ENCODE results near the gene KRT2. TPM values are rescaled to one million over a fixed set of nuclear protein-coding genes. Genes with fewer than 3 reads are reported as not detected.

KRT2 gene
- total RNA-seq, 4 donors from 2014 or later: 1.3 TPM; not detected in 3

DNA sequence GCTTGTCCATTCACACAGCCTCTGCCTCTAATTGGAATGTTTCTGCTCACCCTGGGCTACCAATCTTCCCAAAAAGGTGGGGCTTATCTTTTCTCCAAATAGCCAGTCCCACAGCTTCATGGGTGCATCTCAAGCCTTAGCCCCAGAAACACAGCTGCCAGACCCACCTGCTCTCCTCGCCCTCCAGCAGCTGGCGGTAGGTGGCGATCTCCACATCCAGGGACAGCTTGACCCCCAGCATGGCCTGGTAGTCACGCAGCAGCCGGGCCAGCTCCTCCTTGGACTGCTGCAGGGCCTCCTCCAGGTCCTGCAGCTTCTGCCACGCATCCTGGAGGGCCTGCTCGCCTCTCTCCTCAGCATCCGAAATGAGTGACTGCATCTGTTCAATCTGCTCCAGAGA is 40.2 kb upstream of the KRT2 start:
- H3K9me3 ChIP-seq: no peaks in the 10 kb centered on the region
- no peaks in the 10 kb centered on the region for H3K36me3 ChIP-seq
- H3K4me3 ChIP-seq (replicated peaks in 1 of 3): no peak overlapping the region
- H3K27me3 ChIP-seq: no peaks in the 10 kb centered on the region
- intact Hi-C loops (cut with DNase I): no loop called here
- 79 to 100% methylated on average over 7 to 8 of the region's 8 CpGs for WGBS, 2 donors
- TF ChIP-seq POLR2A (IDR thresholded peaks at IDR 0.05): no peak
- TF ChIP-seq, protein P1, sequence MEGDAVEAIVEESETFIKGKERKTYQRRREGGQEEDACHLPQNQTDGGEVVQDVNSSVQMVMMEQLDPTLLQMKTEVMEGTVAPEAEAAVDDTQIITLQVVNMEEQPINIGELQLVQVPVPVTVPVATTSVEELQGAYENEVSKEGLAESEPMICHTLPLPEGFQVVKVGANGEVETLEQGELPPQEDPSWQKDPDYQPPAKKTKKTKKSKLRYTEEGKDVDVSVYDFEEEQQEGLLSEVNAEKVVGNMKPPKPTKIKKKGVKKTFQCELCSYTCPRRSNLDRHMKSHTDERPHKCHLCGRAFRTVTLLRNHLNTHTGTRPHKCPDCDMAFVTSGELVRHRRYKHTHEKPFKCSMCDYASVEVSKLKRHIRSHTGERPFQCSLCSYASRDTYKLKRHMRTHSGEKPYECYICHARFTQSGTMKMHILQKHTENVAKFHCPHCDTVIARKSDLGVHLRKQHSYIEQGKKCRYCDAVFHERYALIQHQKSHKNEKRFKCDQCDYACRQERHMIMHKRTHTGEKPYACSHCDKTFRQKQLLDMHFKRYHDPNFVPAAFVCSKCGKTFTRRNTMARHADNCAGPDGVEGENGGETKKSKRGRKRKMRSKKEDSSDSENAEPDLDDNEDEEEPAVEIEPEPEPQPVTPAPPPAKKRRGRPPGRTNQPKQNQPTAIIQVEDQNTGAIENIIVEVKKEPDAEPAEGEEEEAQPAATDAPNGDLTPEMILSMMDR (IDR thresholded peaks at IDR 0.05): no peak
- peaks cover 3 to 9% of the 10 kb centered on the region in 2 donors for H3K4me1 ChIP-seq
- H3K27ac ChIP-seq: no peak overlapping the region
- DNase-seq: no peak

DNA sequence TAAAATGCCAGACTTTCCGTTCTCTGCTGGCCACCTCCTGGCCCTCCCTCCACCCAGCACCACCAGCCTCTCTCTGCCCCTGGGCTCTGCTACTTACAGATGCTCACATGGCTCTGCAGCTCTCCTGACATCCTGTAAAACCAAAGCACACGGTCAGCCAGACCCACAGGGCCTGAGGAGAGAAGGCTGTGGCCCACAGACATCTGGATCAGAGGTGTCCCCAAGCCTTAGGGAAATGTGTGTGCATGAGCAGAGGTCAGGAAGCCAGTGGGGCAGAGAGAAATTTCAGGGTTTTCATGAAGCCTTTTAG is 39.8 kb upstream of the KRT2 start:
- H3K9me3 ChIP-seq: no peaks in the 10 kb centered on the region
- H3K4me3 ChIP-seq (replicated peaks in 1 of 3): no peak overlapping the region
- H3K27me3 ChIP-seq: no peaks in the 10 kb centered on the region
- peaks cover 3 to 9% of the 10 kb centered on the region in 2 donors for H3K4me1 ChIP-seq
- no peak overlapping the region for H3K27ac ChIP-seq
- TF ChIP-seq, protein P1 (IDR thresholded peaks at IDR 0.05): no peak
- TF ChIP-seq POLR2A (IDR thresholded peaks at IDR 0.05): no peak
- WGBS, 2 donors: 48 to 78% methylated on average over 2 of the region's 2 CpGs
- intact Hi-C loops (cut with DNase I): no loop called here
- no peaks in the 10 kb centered on the region for H3K36me3 ChIP-seq
- DNase-seq: no peak

DNA sequence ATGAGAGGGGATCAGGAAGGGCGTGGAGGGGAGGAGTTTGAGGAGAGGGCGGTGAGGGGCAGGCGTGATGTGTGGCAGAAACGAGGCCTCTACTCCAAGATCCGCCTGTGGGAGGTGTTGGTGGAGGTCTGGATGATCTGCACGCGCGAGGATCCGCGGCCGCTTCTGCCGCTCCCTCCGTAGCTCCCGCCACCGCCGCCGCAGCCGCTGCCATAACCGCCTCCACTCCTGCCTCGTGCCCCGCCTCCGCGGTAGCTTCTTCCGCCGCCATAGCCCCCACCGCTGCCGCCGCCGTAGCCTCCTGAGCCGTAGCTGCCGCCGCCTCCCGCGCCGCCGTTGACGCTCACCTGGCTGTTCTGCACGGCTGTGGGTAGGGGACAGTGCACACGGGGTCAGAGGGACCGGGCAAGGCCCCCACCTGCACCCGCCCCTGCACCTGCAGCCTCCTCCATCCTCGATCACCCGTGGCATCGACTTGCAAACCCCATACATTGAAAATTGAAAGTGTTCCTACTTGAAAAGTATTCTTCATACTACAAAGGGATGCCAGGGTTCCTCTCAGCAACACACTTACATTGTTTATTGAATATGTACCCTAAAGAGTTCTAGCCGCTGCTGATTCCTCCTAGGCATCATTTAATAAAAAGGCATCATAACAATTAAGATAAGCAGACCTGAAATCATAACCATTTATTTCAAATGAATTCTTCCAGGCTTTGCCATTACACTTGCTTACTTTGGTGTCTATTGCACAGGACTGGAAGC is 39.2 kb upstream of the KRT2 start:
- peak; percentile 18 to 22 for DNase-seq
- TF ChIP-seq, protein P1 (IDR thresholded peaks at IDR 0.05): no peak
- TF ChIP-seq POLR2A (IDR thresholded peaks at IDR 0.05): no peak
- H3K4me1 ChIP-seq: peaks cover 3 to 9% of the 10 kb centered on the region in 2 donors
- H3K9me3 ChIP-seq: no peaks in the 10 kb centered on the region
- 6 to 8% methylated on average over 29 to 40 of the region's 45 CpGs for whole genome bisulfite sequencing, 2 donors
- intact Hi-C loops (cut with DNase I): no loop called here
- H3K27me3 ChIP-seq: no peaks in the 10 kb centered on the region
- H3K36me3 ChIP-seq: no peaks in the 10 kb centered on the region
- no peak overlapping the region for H3K27ac ChIP-seq
- no peak overlapping the region for H3K4me3 ChIP-seq (replicated peaks in 1 of 3)

DNA sequence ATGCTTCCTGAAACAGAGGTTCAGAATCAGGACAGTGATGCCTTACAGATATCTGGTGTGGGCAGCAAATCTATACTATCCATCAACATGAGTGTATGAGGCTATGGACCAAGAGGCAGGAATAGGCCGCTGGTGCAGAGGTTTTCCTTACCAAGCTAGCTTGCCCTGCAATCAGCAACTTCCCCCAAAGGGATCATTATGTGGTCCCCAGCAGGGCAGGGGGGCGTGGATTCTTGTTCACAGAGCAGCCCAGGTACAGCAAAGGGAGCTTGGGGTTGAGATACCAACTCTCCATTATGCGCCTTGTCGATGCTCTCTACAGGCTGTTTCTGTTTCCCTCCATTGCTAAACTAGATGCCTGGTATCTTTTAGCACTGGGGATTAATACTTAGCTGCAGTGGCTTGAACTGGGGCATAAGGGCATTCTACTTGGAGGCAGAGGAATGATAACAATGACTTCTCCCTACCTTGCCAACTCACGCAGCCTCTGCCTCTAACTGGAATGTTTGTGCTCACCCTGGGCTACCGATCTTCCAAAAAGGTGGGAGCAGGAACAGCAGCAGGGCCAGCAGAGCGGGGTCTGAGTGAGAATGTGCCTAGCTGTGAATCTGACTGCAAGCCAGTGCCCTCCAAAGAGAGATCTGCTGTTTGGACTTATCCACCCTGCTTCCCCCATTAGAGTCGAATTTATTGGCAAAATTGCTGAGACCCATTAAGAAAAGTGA is 38.5 kb upstream of the KRT2 start:
- H3K36me3 ChIP-seq: no peaks in the 10 kb centered on the region
- H3K9me3 ChIP-seq: no peaks in the 10 kb centered on the region
- intact Hi-C loops (cut with DNase I): no loop called here
- H3K27ac ChIP-seq: no peak overlapping the region
- H3K4me3 ChIP-seq (replicated peaks in 1 of 3): no peak overlapping the region
- no peaks in the 10 kb centered on the region for H3K27me3 ChIP-seq
- peaks cover 3 to 9% of the 10 kb centered on the region in 2 donors for H3K4me1 ChIP-seq
- WGBS, 2 donors: 63 to 68% methylated on average over 7 to 8 of the region's 8 CpGs
- TF ChIP-seq POLR2A (IDR thresholded peaks at IDR 0.05): no peak
- TF ChIP-seq, protein P1 (IDR thresholded peaks at IDR 0.05): no peak
- DNase-seq: no peak

DNA sequence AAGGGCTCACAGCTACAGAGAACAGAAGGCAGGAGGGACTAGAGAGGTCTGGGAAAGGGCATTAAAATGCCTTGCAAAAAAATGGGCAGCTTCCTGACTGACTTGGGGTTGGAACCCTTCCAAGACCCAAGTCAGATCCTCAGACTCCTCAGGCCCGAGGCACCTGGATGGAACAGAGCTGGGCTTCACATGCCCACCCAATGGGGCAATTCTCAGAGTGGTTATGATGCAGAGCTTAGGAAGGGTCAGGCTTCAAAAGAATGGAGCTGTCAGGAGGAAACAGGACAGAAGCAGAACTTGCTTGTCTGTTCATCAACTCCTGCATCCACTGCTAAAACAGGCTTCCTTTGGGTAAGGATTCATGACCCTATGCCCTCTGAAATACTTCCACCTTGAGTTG is 37.9 kb upstream of the KRT2 start:
- H3K4me3 ChIP-seq (replicated peaks in 1 of 3): no peak overlapping the region
- peaks cover 3 to 9% of the 10 kb centered on the region in 2 donors for H3K4me1 ChIP-seq
- WGBS, 2 donors: 83 to 86% methylated on average over 1 of the region's 1 CpG
- intact Hi-C loops (cut with DNase I): no loop called here
- no peaks in the 10 kb centered on the region for H3K36me3 ChIP-seq
- no peak for DNase-seq
- H3K27ac ChIP-seq: no peak overlapping the region
- TF ChIP-seq, protein P1 (IDR thresholded peaks at IDR 0.05): no peak
- no peak for TF ChIP-seq POLR2A (IDR thresholded peaks at IDR 0.05)
- no peaks in the 10 kb centered on the region for H3K9me3 ChIP-seq
- H3K27me3 ChIP-seq: no peaks in the 10 kb centered on the region

All from thyroid gland (tissue), 4 donors.